Mucosa of stomach (tissue), 1 donor: ENCODE data around the gene KASH5.
A peak's percentile ranks its signal among the peaks of the same experiment; 100 is the strongest.

Source experiments
- H3K27me3 ChIP-seq: one replicate; pipeline ENCODE4 v1.7.0; 2013; ENCODE audit warnings: mild to moderate bottlenecking, low read length; ENCODE audit not compliant: control insufficient read depth, insufficient read depth
- H3K36me3 ChIP-seq: one replicate; pipeline ENCODE4 v1.7.0; 2013; ENCODE audit warnings: low read length; ENCODE audit not compliant: control insufficient read depth, insufficient read depth
- H3K4me1 ChIP-seq: one replicate; pipeline ENCODE4 v1.7.0; 2013; ENCODE audit warnings: mild to moderate bottlenecking, low read length; ENCODE audit not compliant: control insufficient read depth, insufficient read depth
- H3K4me3 ChIP-seq: one replicate; pipeline ENCODE4 v1.7.0; 2013; ENCODE audit warnings: low read length
- H3K9ac ChIP-seq: one replicate; pipeline ENCODE4 v1.7.0; 2013; ENCODE audit warnings: mild to moderate bottlenecking, low read length, moderate library complexity
- H3K9me3 ChIP-seq: one replicate; pipeline ENCODE4 v1.7.0; 2013; ENCODE audit warnings: mild to moderate bottlenecking, low read length, moderate library complexity; ENCODE audit not compliant: control insufficient read depth
- donor health status: Pancreatic carcinoma.

The KASH5 gene

GRCh38 chr19:49387936-49388372 lies at the start of gene KASH5:
TSS of gene KASH5 (plus strand) at chr19:49388249. CDS start at chr19:49390884, 2,635 bp downstream.
- Histone ChIP-seq H3K27me3 (peaks cover 15% of the 10 kb centered on the region), H3K9me3 (no peaks in the 10 kb centered on the region), H3K36me3 (no peaks in the 10 kb centered on the region), H3K4me1 (no peaks in the 10 kb centered on the region), H3K4me3 (no peak within 1 kb of the TSS), H3K9ac (no peak within 1 kb of the TSS)

GRCh38 chr19:49338691-49339300 lies 49.3 kb upstream of the KASH5 start:
- Histone ChIP-seq H3K9ac (no peak overlapping the region), H3K4me3 (peak overlapping the region; percentile 46), H3K9me3 (no peaks in the 10 kb centered on the region), H3K4me1 (peaks cover 21% of the 10 kb centered on the region), H3K27me3 (no peaks in the 10 kb centered on the region), H3K36me3 (no peaks in the 10 kb centered on the region)

- Histone ChIP-seq H3K4me1 (peaks cover 21% of the 10 kb centered on the region), H3K9me3 (no peaks in the 10 kb centered on the region), H3K36me3 (no peaks in the 10 kb centered on the region), H3K4me3 (peak overlapping the region; percentile 46), H3K9ac (peak overlapping the region; percentile 47), H3K27me3 (no peaks in the 10 kb centered on the region)
These were observed 48.6 kb upstream of the KASH5 start for GRCh38 chr19:49339301-49340068.

- Histone ChIP-seq H3K9ac (peak overlapping the region; percentile 47), H3K4me3 (peak overlapping the region; percentile 14), H3K36me3 (no peaks in the 10 kb centered on the region), H3K9me3 (no peaks in the 10 kb centered on the region), H3K4me1 (peaks cover 21% of the 10 kb centered on the region), H3K27me3 (no peaks in the 10 kb centered on the region)
These were observed 47.8 kb upstream of the KASH5 start for GRCh38 chr19:49340069-49340864.

GRCh38 chr19:49340865-49341718 lies 47.0 kb upstream of the KASH5 start:
- Histone ChIP-seq H3K9me3 (no peaks in the 10 kb centered on the region), H3K4me3 (no peak overlapping the region), H3K36me3 (no peaks in the 10 kb centered on the region), H3K9ac (no peak overlapping the region), H3K4me1 (peaks cover 21% of the 10 kb centered on the region), H3K27me3 (no peaks in the 10 kb centered on the region)

- Histone ChIP-seq H3K36me3 (no peaks in the 10 kb centered on the region), H3K9me3 (no peaks in the 10 kb centered on the region), H3K27me3 (no peaks in the 10 kb centered on the region), H3K4me1 (peaks cover 21% of the 10 kb centered on the region), H3K4me3 (no peak overlapping the region), H3K9ac (no peak overlapping the region)
These were observed 45.7 kb upstream of the KASH5 start for GRCh38 chr19:49342291-49342721.

GRCh38 chr19:49343123-49343522 lies 44.9 kb upstream of the KASH5 start:
- H3K4me3 ChIP-seq, result no peak overlapping the region
- no peak overlapping the region for H3K9ac ChIP-seq
- H3K36me3 ChIP-seq, result no peaks in the 10 kb centered on the region
- H3K4me1 ChIP-seq, result peaks cover 21% of the 10 kb centered on the region
- H3K27me3 ChIP-seq, result no peaks in the 10 kb centered on the region
- no peaks in the 10 kb centered on the region for H3K9me3 ChIP-seq

GRCh38 chr19:49344505-49345423 lies 43.3 kb upstream of the KASH5 start:
- H3K9me3 ChIP-seq, result no peaks in the 10 kb centered on the region
- no peaks in the 10 kb centered on the region for H3K36me3 ChIP-seq
- H3K4me1 ChIP-seq, result peaks cover 13% of the 10 kb centered on the region

GRCh38 chr19:49347191-49347590 lies 40.9 kb upstream of the KASH5 start:
- Histone ChIP-seq H3K9me3 (no peaks in the 10 kb centered on the region), H3K9ac (no peak overlapping the region), H3K4me1 (no peaks in the 10 kb centered on the region), H3K4me3 (no peak overlapping the region), H3K27me3 (no peaks in the 10 kb centered on the region), H3K36me3 (no peaks in the 10 kb centered on the region)

More at GRCh38 chr19:49344505-49345423, 43.3 kb upstream of the KASH5 start:
- H3K27me3 ChIP-seq, result no peaks in the 10 kb centered on the region
- no peak overlapping the region for H3K9ac ChIP-seq
- no peak overlapping the region for H3K4me3 ChIP-seq

- Histone ChIP-seq H3K36me3 (no peaks in the 10 kb centered on the region), H3K9ac (no peak overlapping the region), H3K27me3 (no peaks in the 10 kb centered on the region), H3K9me3 (no peaks in the 10 kb centered on the region), H3K4me1 (no peaks in the 10 kb centered on the region), H3K4me3 (no peak overlapping the region)
These were observed 40.2 kb upstream of the KASH5 start for GRCh38 chr19:49347835-49348234.
